NCI-H187 (cell line): ENCODE results near the gene NVL.
A peak's percentile ranks its signal among the peaks of the same experiment; 100 is the strongest.
"Not testable (repeated sequence)": the region's sequence is repeated elsewhere in the genome, so short reads cannot be mapped to it uniquely, and the experiment has no call there.

Experiments
- DNase-seq, 2 experiments: peaks; one replicate each; lab custom pipeline; 2025; lab: John Stamatoyannopoulos, UW

Gene NVL

GRCh38 chr1:224235813-224236493, 94.0 kb downstream of the NVL start:
- DNase-seq = no peak

GRCh38 chr1:224234017-224234416, 96.0 kb downstream of the NVL start:
- no peak for DNase-seq

- no peak for DNase-seq
These were observed 103.0 kb downstream of the NVL start for GRCh38 chr1:224226849-224227502.

- no peak for DNase-seq
These were observed 105.9 kb downstream of the NVL start for GRCh38 chr1:224223819-224224714.

- no peak for DNase-seq
These were observed 110.3 kb downstream of the NVL start for GRCh38 chr1:224219612-224220059.

- DNase-seq = no peak
These were observed 110.9 kb downstream of the NVL start for GRCh38 chr1:224219011-224219611.

GRCh38 chr1:224217655-224218623, 112.0 kb downstream of the NVL start:
- no peak for DNase-seq

GRCh38 chr1:224216382-224216781, 113.6 kb downstream of the NVL start:
- no peak for DNase-seq

GRCh38 chr1:224213438-224214119, 116.4 kb downstream of the NVL start:
- no peak for DNase-seq

- no peak for DNase-seq
These were observed 117.3 kb downstream of the NVL start for GRCh38 chr1:224212618-224213061.

- peak in 1 of 2 experiments; percentile 16 for DNase-seq
These were observed 118.6 kb downstream of the NVL start for GRCh38 chr1:224211206-224211962.

GRCh38 chr1:224205931-224206538, 123.9 kb downstream of the NVL start:
- not testable (repeated sequence) for DNase-seq

- no peak for DNase-seq
These were observed 124.5 kb downstream of the NVL start for GRCh38 chr1:224205438-224205840.

GRCh38 chr1:224203243-224204016, 126.5 kb downstream of the NVL start:
- DNase-seq = no peak

- no peak for DNase-seq
These were observed 128.1 kb downstream of the NVL start for GRCh38 chr1:224201853-224202252.

- no peak for DNase-seq
These were observed 128.6 kb downstream of the NVL start for GRCh38 chr1:224201383-224201782.

GRCh38 chr1:224199679-224200078, 130.3 kb downstream of the NVL start:
- no peak for DNase-seq

GRCh38 chr1:224198572-224198971, 131.4 kb downstream of the NVL start:
- DNase-seq = no peak
